A549 (cell line): ENCODE results near the gene PTPN13. TPM values are rescaled to one million over a fixed set of nuclear protein-coding genes. Genes with fewer than 3 reads are reported as not detected.

Source experiments
- ATAC-seq, 2 experiments: fragments of 200-7000 bp in 1 of 2; fragments of >200 bp in 1 of 2; cut with Nextera tagmentation in 1 of 2; cut with Tn5 transposase in 1 of 2; 3 replicates each; pipeline versions ENCODE4 v1.8.0 to v1.9.1; 2018 to 2020; ENCODE audit warnings: mild to moderate bottlenecking in 1 of 2, moderate library complexity in 1 of 2
- CTCF ChIA-PET: fragments of 300-600 bp; sonication (Branson Sonifier 250); formaldehyde crosslinking; extraction: SDS; loops from one replicate; lab custom pipeline; 2021; ENCODE audit warnings: antibody characterized with exemption, inconsistent platforms; lab: Yijun Ruan, JAX
- POLR2A ChIA-PET: fragments of 350-600 bp; formaldehyde crosslinking; extraction: SDS; loops from one replicate; lab custom pipeline; 2021; ENCODE audit warnings: antibody characterized with exemption, inconsistent platforms; lab: Yijun Ruan, JAX
- DNase-seq, 2 experiments: peaks; one replicate each; pipeline versions ENCODE4 v3.0.0 to v3.0.0-alpha.2; 2011 to 2016; ENCODE audit warnings: low read depth in 1 of 2, low spot score in 1 of 2
- FAIRE-seq: peaks from 2 replicates; lab custom pipeline; 2011; peaks lifted over from hg19 to GRCh38; lab: Jason Lieb, UNC
- H3K27ac ChIP-seq, 2 experiments: fragments of >200 bp; sonication (Bioruptor Twin); formaldehyde crosslinking; 3 replicates each; pipeline ENCODE4 v1.5.1; 2016 to 2017
- H3K4me1 ChIP-seq: fragments of >200 bp; sonication (Bioruptor Twin); formaldehyde crosslinking; 3 replicates; pipeline ENCODE4 v1.6.1; 2016
- H3K4me2 ChIP-seq: fragments of >200 bp; sonication (Bioruptor Twin); formaldehyde crosslinking; 3 replicates; pipeline ENCODE4 v1.6.1; 2016
- H3K4me3 ChIP-seq: fragments of >200 bp; sonication (Bioruptor Twin); formaldehyde crosslinking; 3 replicates; pipeline ENCODE4 v1.5.1; 2016
- H3K9me3 ChIP-seq: fragments of >200 bp; sonication (Bioruptor Twin); formaldehyde crosslinking; 3 replicates; pipeline ENCODE4 v1.6.1; 2016
- CEBPB ChIP-seq, 2 experiments: fragments of >200 bp in 1 of 2; sonication (Bioruptor Twin) in 1 of 2; formaldehyde crosslinking in 1 of 2; IDR thresholded peaks; 2 replicates each; pipeline ENCODE4 v1.6.1; 2012 to 2016
- EHF ChIP-seq: fragments of 250-450 bp; sonication (Bioruptor Pico); IDR thresholded peaks from 2 replicates; pipeline ENCODE4 v1.5.0; 2020; ENCODE audit warnings: mild to moderate bottlenecking
- FOSL2 ChIP-seq, 2 experiments: fragments of 450-650 bp in 1 of 2; fragments of >200 bp in 1 of 2; sonication (Bioruptor Twin) in 1 of 2; formaldehyde crosslinking; IDR thresholded peaks; 2 replicates each; pipeline versions ENCODE4 v1.5.0 to v1.6.1; 2016 to 2020; ENCODE audit warnings: mild to moderate bottlenecking in 1 of 2, moderate library complexity in 1 of 2
- GATA3 ChIP-seq: IDR thresholded peaks from 2 replicates; pipeline ENCODE4 v1.6.1; 2012; ENCODE audit warnings: borderline replicate concordance
- HOXB13 ChIP-seq: fragments of 250-450 bp; sonication (Bioruptor Pico); IDR thresholded peaks from 2 replicates; pipeline ENCODE4 v1.5.0; 2020; ENCODE audit warnings: low read depth, mild to moderate bottlenecking, moderate library complexity
- HOXB5 ChIP-seq: fragments of 250-450 bp; sonication (Bioruptor Pico); IDR thresholded peaks from 2 replicates; pipeline ENCODE4 v1.5.0; 2020; ENCODE audit warnings: mild to moderate bottlenecking, moderate library complexity
- JUN ChIP-seq, 2 experiments: fragments of >200 bp; sonication (Bioruptor Twin); formaldehyde crosslinking; IDR thresholded peaks; 2 replicates in 1 of 2; 3 replicates in 1 of 2; pipeline ENCODE4 v1.6.1; 2016 to 2017
- RAD21 ChIP-seq, 2 experiments: fragments of >200 bp in 1 of 2; sonication (Bioruptor Twin) in 1 of 2; formaldehyde crosslinking in 1 of 2; IDR thresholded peaks in 1 of 2; conservative IDR thresholded peaks in 1 of 2; 2 replicates in 1 of 2; 3 replicates in 1 of 2; pipeline ENCODE4 v1.6.1; 2012 to 2018; ENCODE audit warnings: inconsistent platforms in 1 of 2
- RNF2 ChIP-seq: fragments of 200-600 bp; sonication (generic); IDR thresholded peaks from 2 replicates; pipeline ENCODE4 v1.6.1; 2016; ENCODE audit warnings: low read depth, mild to moderate bottlenecking, antibody characterized with exemption, moderate library complexity, borderline replicate concordance
- SMC3 ChIP-seq: fragments of >200 bp; sonication (Bioruptor Twin); formaldehyde crosslinking; IDR thresholded peaks from 3 replicates; pipeline ENCODE4 v1.6.1; 2018; ENCODE audit warnings: inconsistent platforms
- ZC3H11A ChIP-seq: fragments of 450-650 bp; IDR thresholded peaks from 2 replicates; pipeline ENCODE4 v1.6.1; 2014; ENCODE audit warnings: antibody characterized with exemption, mild to moderate bottlenecking
- WGBS: methylation state at CpG from one replicate; pipeline ENCODE4 v1.1.6; 2017; ENCODE audit errors: missing lambda C conversion rate; 5-methylcytosine and 5-hydroxymethylcytosine counted together
- polyA plus RNA-seq, 4 experiments: library from polyadenylated mRNA; depleted of rRNA in 3 of 4; stranded (reverse); fragments of >200 nt; fragmentation: RNase III in 1 of 4; extraction: RNeasy Plus Mini Kit Qiagen cat#74134 plus additional on column Dnase treatment in 1 of 4; gene quantifications; 2 replicates in 3 of 4; 3 replicates in 1 of 4; pipeline ENCODE4 v1.2.3, GENCODE V29; 2011 to 2017
- TF ChIP-seq, protein P1 (sequence below): IDR thresholded peaks from 2 replicates; pipeline ENCODE4 v1.6.1; 2012
- TF ChIP-seq, protein P2 (sequence below): fragments of >200 bp; sonication (Bioruptor Twin); formaldehyde crosslinking; IDR thresholded peaks from 3 replicates; pipeline ENCODE4 v1.6.1; 2016

Gene PTPN13
- polyA plus RNA-seq, 2 of the 4 experiments (the other 2 are of a cell fraction), result 10.4 to 13.3 TPM

DNA sequence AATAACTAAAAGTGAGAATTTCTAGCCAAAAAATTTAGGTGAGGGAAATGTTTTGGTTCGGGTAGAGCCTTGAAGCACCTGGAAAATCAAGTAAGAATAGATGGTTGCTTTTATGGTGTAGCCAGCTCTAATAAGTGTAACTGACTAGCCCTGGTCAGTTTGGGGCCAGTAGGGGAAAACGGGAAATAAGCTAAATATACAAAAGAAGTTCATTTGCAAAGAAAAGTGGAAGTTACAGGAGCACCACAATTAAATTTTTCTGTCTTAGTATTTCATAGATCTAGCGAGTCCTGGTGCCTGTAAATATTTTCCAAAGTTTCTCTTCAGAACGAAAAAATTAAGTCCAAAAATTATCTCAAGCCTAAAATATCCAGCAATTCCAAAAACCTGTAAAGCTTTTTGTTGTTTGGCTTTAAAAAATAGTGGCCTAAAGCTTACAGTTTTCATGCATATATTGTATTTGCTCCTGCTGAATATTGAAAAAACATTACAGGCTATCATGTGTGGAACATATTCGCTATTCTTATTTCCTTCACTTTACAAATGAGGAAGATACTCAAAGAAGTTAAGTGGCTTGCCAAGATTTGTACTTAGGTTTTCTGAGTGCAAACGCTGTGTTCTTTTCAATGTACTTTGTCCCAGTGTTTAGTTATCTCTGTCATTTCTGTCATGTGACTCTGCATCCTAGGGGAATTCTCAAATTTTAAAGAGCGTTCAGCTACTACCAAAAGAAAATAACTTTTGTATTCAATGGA lies 7.3 kb upstream of the PTPN13 start:
- H3K9me3 ChIP-seq, result no peaks in the 10 kb centered on the region
- peaks cover 22% of the 10 kb centered on the region for H3K4me1 ChIP-seq
- no peak for FAIRE-seq
- WGBS, result 65% methylated on average over 7 of the region's 7 CpGs
- no peak overlapping the region for H3K4me3 ChIP-seq
- peak overlapping the region; percentile 38; the same call in 2 of the 3 replicates for H3K4me2 ChIP-seq
- CTCF ChIA-PET, result no interaction called here
- TF ChIP-seq, protein P1, sequence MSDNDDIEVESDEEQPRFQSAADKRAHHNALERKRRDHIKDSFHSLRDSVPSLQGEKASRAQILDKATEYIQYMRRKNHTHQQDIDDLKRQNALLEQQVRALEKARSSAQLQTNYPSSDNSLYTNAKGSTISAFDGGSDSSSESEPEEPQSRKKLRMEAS, result no peak
- TF ChIP-seq EHF, result no peak
- TF ChIP-seq, protein P2, sequence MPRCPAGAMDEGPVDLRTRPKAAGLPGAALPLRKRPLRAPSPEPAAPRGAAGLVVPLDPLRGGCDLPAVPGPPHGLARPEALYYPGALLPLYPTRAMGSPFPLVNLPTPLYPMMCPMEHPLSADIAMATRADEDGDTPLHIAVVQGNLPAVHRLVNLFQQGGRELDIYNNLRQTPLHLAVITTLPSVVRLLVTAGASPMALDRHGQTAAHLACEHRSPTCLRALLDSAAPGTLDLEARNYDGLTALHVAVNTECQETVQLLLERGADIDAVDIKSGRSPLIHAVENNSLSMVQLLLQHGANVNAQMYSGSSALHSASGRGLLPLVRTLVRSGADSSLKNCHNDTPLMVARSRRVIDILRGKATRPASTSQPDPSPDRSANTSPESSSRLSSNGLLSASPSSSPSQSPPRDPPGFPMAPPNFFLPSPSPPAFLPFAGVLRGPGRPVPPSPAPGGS, result no peak
- no peak for TF ChIP-seq ZC3H11A
- TF ChIP-seq, all 56 proteins: peak for 0
- ATAC-seq (no peak), DNase-seq (no peak)
- POLR2A ChIA-PET, result no interaction called here
- no peak overlapping the region for H3K27ac ChIP-seq

DNA sequence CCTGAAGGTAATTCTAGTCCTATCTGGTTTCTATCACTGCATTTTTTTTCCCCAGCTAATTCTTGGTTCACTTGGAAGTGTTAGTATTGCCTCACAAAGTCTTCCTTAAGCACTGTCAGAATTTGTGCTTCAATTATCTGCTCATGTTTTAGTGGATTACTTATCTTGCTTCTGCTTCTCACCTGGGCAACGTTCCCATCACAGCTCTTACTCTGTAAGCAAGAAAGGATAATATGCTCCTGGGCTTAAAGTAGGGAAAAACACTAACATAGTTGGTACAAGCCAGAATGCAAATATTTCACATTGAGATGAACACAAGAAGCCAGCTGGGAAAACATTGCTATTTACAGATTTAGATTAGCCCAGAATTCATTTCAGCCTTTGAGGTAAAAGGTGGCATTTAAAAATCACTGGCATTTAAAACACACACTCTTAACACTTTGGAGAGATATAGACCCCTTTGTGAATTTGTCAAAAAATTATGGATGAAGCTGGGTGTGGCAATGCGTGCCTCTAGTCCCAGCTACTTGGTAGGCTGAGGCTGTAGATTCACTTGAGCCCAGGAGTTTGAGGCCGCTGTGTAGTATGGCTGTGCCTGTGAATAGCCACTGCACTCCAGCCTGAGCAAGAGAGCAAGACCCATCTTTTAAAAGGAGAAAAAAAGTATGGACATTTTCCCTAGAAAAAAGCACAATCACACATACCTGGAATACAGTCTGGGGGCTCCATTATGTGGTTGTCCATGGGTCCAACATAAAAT lies 6.6 kb upstream of the PTPN13 start:
- Histone ChIP-seq H3K4me3 (no peak overlapping the region), H3K27ac (no peak overlapping the region), H3K4me2 (no peak overlapping the region), H3K9me3 (no peaks in the 10 kb centered on the region), H3K4me1 (peaks cover 30% of the 10 kb centered on the region)
- no peak for ATAC-seq
- CTCF ChIA-PET, result no interaction called here
- FAIRE-seq, result no peak
- no peak for TF ChIP-seq CEBPB (IDR thresholded peaks at IDR 0.05)
- DNase-seq, result no peak
- 65% methylated on average over 3 of the region's 3 CpGs for WGBS
- POLR2A ChIA-PET, result no interaction called here

DNA sequence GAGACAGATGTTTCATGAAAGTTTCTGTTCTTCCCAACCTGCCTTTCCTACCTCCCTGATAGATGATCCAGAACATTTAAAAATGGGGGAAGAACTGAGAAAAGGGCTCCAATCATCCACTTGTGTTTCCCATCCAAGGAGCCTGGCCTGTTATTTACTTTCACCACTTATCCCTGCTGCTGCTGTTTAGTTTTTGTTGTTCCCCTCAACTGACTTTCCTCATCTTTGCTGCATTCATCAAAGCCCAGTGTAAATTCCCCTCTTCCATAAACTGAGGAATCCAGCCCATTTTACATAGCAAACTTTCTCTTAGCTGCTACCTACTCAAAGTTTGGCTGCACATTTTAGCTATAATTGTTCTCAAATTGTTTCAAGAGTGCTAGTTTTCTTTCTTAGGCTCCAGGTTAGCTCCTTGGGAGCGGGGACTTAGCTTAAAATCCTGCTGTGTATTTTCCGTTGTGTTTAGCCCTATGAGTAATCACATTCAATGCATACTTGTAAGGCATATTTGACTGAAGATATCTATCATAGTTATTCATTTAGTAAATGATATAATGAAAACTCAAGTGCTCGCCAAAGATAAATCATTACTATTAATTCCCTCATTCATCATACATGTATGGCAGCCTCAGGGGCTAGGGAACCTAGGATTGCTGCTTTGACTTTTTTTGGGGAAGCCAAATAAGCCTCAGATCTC lies 1.4 kb upstream of the PTPN13 start:
- CTCF ChIA-PET, result no interaction called here
- FAIRE-seq (no peak), DNase-seq (peak; percentile 3 to 16), ATAC-seq (no peak)
- H3K4me2 ChIP-seq, result peak overlapping the region; percentile 81
- peak overlapping the region; percentile 83 to 89 for H3K27ac ChIP-seq
- 5% methylated on average over 3 of the region's 3 CpGs for WGBS
- H3K9me3 ChIP-seq, result no peaks in the 10 kb centered on the region
- H3K4me3 ChIP-seq, result peak overlapping the region; percentile 87
- POLR2A ChIA-PET, result no interaction called here
- TF ChIP-seq HOXB5 (CRISPR knock-in tag), result peak; percentile 64; the same call in 1 of the 2 replicates
- no peak for TF ChIP-seq FOSL2 (IDR thresholded peaks at IDR 0.05)
- peak; percentile 32; the same call in 1 of the 2 replicates for TF ChIP-seq FOSL2 (CRISPR knock-in tag; IDR thresholded peaks at IDR 0.05)
- TF ChIP-seq HOXB13, result no peak
- TF ChIP-seq GATA3, result peak; percentile 58; the same call in 1 of the 2 replicates
- H3K4me1 ChIP-seq, result peaks cover 27% of the 10 kb centered on the region; the same call in 2 of the 3 replicates

DNA sequence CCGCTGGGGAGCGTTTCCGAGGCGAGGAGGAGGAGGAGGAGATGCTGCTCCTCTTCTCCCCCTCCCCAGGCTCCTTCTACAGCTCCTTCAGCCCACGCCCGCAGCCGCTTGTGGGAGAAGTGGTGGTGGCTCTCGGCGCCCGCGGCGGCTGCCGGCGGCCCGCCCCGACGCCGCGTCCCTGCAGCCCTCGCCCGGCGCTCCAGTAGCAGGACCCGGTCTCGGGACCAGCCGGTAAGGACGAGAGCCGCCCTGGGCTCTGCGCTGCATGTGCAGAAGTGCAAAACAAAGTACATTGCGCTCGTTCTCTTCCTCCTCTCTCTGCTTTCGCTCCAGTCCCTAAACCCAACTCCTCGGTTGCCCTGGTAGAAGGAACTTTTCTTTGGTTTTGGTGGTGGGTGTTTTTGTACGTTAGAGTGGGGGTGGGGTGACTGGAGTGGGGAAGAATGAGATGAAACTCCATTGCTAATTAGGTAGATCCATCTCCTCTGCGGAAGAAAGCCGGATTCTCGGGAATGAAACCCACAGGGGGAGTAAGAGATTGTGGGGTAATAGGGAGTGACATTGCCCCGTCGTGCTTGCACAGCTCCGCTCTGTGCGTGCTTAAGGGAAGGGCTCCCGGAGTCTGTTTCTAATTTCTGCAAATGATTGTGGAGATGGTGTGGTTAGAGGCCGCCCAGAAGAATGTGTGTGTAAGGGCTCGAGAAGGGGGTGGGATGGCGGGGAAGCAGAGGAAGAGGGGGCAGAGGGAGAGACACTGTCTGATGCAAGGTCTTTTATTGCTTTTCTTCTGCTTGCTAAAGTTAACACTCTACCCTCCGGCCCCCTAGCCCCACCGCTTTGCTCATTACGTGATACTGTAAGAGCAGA lies 677 bp downstream of the PTPN13 start:
- TF ChIP-seq JUN (IDR thresholded peaks at IDR 0.05) (peak in 1 of 2 experiments; percentile 17; a peak in 2 of 5 replicates), RNF2 (no peak), SMC3 (0 out of 3 replicates have a peak, but pooled peaks have one; percentile 15), RAD21 (conservative IDR thresholded peaks at IDR 0.05 in 1 of 2, IDR thresholded peaks at IDR 0.05 in 1 of 2) (peak in 1 of 2 experiments; percentile 11; a peak in 1 of 5 replicates)
- TF ChIP-seq, protein P2, result 0 out of 3 replicates have a peak, but pooled peaks have one; percentile 4
- DNase-seq (peak; percentile 21 to 48), ATAC-seq (peak; percentile 61 to 64), FAIRE-seq (no peak)
- Histone ChIP-seq H3K4me2 (peak overlapping the region; percentile 64), H3K27ac (peak overlapping the region; percentile 87 to 96), H3K9me3 (no peaks in the 10 kb centered on the region), H3K4me3 (peak overlapping the region; percentile 87), H3K4me1 (peaks cover 28% of the 10 kb centered on the region; the same call in 2 of the 3 replicates)
- POLR2A ChIA-PET, result interaction anchor here (0.9 to 1.4 kb wide), 7 partner anchors 8 to 333 kb away, joined by 3 to 7 read pairs (median 4); partner anchors contain the start of gene C4orf36
- CTCF ChIA-PET, result interaction anchor here (0.9 to 3.0 kb wide), 3 partner anchors 96 to 99 kb away, joined by 5 to 8 read pairs (median 5); no protein-coding TSS in a partner anchor
- under 1% methylated on average over 25 of the region's 47 CpGs for WGBS
